ENCODE results near the gene GP1BB.
A peak's percentile ranks its signal among the peaks of the same experiment; 100 is the strongest.

GP1BB gene

DNA sequence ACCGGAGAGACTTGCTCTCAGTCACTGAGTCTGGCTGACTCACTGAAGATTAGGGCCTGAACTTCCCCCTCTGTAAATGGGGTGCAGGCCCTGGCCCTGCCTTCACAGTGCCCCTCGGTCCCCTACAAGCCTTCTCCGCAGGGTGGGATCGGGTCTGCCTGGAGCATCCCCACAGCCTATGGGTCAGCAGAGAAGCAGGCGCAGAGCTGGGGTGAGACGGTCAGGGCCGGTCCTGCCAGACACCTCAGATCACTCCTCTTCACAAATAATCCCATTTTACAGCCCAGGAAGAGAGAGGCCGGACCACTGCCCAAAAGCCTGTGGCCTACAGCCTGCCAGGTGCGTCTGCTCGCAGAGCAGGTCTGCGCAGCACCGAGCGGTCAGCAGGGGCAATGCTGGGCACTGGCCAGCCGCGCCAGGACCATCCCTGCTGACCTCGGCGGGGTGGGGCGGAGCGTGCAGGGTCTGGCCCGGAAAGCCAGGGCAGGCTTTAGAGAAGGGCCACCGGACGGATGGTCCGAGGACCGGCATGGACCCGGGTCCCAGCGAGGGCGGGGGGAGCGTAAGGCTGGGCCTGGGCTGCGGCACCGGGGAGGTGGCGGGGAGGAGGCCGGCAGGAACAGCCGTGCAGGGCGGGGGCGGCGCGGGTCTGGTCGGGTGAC, 9.6 kb upstream of the GP1BB start:
- 0 out of 2 replicates have a peak, but pooled peaks have one; percentile 32 for TF ChIP-seq TAF1 (IDR thresholded peaks at IDR 0.05; ENCODE audit: low read depth)
- TF ChIP-seq NFIC (IDR thresholded peaks at IDR 0.05) = no peak
- TF ChIP-seq EGR1 (IDR thresholded peaks at IDR 0.05) = no peak
- no peak for TF ChIP-seq ZBTB7A (IDR thresholded peaks at IDR 0.05; ENCODE audit: low read depth)
- TF ChIP-seq YY1 (IDR thresholded peaks at IDR 0.05; ENCODE audit: low read depth) = no peak

DNA sequence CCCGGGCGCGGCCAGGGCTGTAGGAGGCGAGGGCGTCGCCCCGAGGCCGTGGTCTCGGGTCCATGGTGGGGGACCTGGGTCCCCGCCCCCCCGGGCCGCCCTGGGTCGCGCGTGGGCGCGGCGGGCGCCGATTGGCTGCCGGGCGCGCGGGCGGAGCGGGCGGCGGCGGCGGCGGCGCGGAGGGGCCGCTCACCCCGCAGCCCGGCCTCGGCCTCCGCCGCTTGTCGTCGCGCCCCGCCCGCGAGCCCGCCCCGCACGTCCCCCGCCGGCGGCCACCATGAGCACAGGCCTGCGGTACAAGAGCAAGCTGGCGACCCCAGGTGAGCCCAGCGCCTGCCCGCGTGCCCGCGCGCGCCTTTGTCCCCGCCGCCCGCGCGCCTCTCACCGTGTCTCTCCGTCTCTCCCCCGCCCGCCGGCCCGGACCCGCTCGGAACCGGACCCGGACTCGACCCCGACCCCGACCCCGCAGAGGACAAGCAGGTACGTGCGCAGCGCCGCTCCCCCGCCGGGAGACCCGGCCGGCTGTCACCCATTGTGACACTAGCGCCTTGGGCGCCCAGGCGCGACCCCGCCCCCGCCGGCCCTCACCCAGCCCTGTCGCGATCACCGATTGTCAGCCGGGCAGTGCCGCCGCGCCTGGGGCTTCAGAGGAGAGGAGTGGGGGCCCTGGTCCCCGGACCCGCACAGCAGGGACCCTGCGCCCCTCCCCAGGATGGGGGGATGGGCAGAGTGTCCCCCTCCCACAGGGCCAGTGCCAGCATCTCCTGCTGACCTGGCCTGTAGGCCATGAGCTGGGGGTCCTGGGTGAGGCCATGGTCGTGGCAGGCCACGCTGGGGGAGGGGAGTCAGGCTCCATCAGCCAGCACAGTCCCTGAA, 8.8 kb upstream of the GP1BB start, which contains the start of gene SEPTIN5:
SEPTIN5 (plus strand) TSS at position 192 of the 876 bp plus-strand sequence; CDS start at position 278, 86 bp downstream.
- TF ChIP-seq RAD21 (IDR thresholded peaks at IDR 0.05; ENCODE audit: low read depth) = no peak
- no peak for TF ChIP-seq TEAD4 (IDR thresholded peaks at IDR 0.05)
- TF ChIP-seq ZBTB7A (IDR thresholded peaks at IDR 0.05; ENCODE audit: low read depth) = peak; percentile 81; the same call in 1 of the 2 replicates

- TF ChIP-seq RAD21 (IDR thresholded peaks at IDR 0.05; ENCODE audit: low read depth) (no peak), EP300 (IDR thresholded peaks at IDR 0.05; ENCODE audit: borderline replicate concordance) (no peak), YY1 (IDR thresholded peaks at IDR 0.05; ENCODE audit: low read depth) (no peak), CREB1 (IDR thresholded peaks at IDR 0.05; ENCODE audit: low read depth) (no peak), EGR1 (IDR thresholded peaks at IDR 0.05) (no peak)
- TF ChIP-seq, protein P1, sequence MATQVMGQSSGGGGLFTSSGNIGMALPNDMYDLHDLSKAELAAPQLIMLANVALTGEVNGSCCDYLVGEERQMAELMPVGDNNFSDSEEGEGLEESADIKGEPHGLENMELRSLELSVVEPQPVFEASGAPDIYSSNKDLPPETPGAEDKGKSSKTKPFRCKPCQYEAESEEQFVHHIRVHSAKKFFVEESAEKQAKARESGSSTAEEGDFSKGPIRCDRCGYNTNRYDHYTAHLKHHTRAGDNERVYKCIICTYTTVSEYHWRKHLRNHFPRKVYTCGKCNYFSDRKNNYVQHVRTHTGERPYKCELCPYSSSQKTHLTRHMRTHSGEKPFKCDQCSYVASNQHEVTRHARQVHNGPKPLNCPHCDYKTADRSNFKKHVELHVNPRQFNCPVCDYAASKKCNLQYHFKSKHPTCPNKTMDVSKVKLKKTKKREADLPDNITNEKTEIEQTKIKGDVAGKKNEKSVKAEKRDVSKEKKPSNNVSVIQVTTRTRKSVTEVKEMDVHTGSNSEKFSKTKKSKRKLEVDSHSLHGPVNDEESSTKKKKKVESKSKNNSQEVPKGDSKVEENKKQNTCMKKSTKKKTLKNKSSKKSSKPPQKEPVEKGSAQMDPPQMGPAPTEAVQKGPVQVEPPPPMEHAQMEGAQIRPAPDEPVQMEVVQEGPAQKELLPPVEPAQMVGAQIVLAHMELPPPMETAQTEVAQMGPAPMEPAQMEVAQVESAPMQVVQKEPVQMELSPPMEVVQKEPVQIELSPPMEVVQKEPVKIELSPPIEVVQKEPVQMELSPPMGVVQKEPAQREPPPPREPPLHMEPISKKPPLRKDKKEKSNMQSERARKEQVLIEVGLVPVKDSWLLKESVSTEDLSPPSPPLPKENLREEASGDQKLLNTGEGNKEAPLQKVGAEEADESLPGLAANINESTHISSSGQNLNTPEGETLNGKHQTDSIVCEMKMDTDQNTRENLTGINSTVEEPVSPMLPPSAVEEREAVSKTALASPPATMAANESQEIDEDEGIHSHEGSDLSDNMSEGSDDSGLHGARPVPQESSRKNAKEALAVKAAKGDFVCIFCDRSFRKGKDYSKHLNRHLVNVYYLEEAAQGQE (IDR thresholded peaks at IDR 0.05; ENCODE audit: low read depth) = no peak
Measured at GRCh38 chr22:19715188-19715930, 8.0 kb upstream of the GP1BB start.

DNA sequence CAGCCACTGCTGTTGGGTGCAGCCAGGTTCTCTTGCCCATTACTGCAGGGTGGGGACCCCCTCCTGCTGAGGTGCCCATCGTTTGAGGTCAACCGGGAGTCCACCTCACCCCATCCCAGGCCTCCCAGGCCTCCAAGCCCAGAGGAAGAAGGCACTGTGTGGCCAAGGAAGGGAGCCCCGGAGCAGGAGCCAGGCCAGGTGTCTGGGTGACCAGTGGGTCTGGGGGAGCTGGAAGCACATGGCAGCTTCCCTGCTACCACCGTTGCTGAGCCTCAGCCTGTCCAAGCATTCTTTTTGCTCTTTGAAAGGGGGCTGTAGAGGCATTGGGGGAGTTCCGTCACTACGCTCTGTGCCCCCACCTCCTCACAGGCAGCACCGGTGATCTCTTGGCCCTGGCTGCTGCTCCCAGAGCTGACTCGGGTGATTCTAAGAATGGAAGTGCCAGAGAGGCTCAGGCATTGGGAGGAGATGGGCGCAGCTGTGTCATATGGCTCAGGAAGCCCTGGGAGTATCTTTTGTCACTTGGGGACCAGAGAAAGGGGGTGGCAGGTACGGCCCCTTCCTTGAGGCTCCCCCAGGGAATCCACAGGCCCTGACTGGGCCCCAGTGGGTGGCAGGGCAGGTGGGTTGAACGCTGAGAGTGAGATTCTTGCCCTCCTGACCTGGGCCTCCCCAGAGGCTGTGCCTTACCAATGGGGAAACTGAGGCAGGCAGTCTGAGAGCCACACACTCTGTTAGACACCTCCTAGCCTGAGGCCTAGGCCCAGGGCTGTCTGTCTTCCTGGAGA, 7.1 kb upstream of the GP1BB start:
- TF ChIP-seq EP300 (IDR thresholded peaks at IDR 0.05; ENCODE audit: borderline replicate concordance) = no peak
- no peak for TF ChIP-seq CEBPB (IDR thresholded peaks at IDR 0.05)
- no peak for TF ChIP-seq TEAD4 (IDR thresholded peaks at IDR 0.05)
- TF ChIP-seq MAX (IDR thresholded peaks at IDR 0.05) = no peak
- TF ChIP-seq EGR1 (IDR thresholded peaks at IDR 0.05) = no peak
- no peak for TF ChIP-seq NFIC (IDR thresholded peaks at IDR 0.05)
- no peak for TF ChIP-seq CREB1 (IDR thresholded peaks at IDR 0.05; ENCODE audit: low read depth)
- no peak for TF ChIP-seq YY1 (IDR thresholded peaks at IDR 0.05; ENCODE audit: low read depth)
- no peak for TF ChIP-seq TCF12 (IDR thresholded peaks at IDR 0.05; ENCODE audit: low read depth)
- TF ChIP-seq USF1 (IDR thresholded peaks at IDR 0.05) = no peak
- no peak for TF ChIP-seq RAD21 (IDR thresholded peaks at IDR 0.05; ENCODE audit: low read depth)
- TF ChIP-seq TAF1 (IDR thresholded peaks at IDR 0.05; ENCODE audit: low read depth) = no peak
- TF ChIP-seq ZBTB7A (IDR thresholded peaks at IDR 0.05; ENCODE audit: low read depth) = no peak
- TF ChIP-seq, protein P1 (IDR thresholded peaks at IDR 0.05; ENCODE audit: low read depth) = no peak
- TF ChIP-seq FOXM1 (IDR thresholded peaks at IDR 0.05; ENCODE audit: borderline replicate concordance, low read depth) = no peak

GRCh38 chr22:19716829-19717105, 6.6 kb upstream of the GP1BB start:
- TF ChIP-seq TAF1 (IDR thresholded peaks at IDR 0.05; ENCODE audit: low read depth) (no peak), EGR1 (IDR thresholded peaks at IDR 0.05) (no peak), MAX (IDR thresholded peaks at IDR 0.05) (no peak)

DNA sequence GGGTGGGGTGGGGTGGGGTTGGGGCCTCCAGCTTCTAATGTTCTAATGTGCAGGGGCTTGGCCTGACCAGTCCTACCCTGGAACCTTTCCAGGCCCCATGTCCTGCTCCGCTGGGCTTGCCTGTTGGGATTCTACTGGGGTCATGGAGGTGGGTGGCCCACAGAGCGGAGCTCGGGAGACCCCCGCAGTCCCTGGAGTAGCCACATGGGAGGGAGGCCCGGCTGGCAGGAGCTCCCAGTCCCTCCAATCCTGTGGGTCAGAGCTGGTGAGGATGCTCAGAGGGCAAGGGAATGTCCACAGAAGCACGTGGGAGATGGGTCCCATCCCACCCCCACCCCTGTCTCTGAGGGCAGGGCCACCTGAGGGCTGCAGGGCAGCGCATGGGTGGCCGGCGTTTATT, 6.2 kb upstream of the GP1BB start:
- no peak for TF ChIP-seq TAF1 (IDR thresholded peaks at IDR 0.05; ENCODE audit: low read depth)
- no peak for TF ChIP-seq YY1 (IDR thresholded peaks at IDR 0.05; ENCODE audit: low read depth)
- no peak for TF ChIP-seq FOXM1 (IDR thresholded peaks at IDR 0.05; ENCODE audit: borderline replicate concordance, low read depth)
- TF ChIP-seq ZBTB7A (IDR thresholded peaks at IDR 0.05; ENCODE audit: low read depth) = no peak
- TF ChIP-seq MAX (IDR thresholded peaks at IDR 0.05) = no peak
- no peak for TF ChIP-seq EP300 (IDR thresholded peaks at IDR 0.05; ENCODE audit: borderline replicate concordance)
- TF ChIP-seq USF1 (IDR thresholded peaks at IDR 0.05) = no peak
- TF ChIP-seq CREB1 (IDR thresholded peaks at IDR 0.05; ENCODE audit: low read depth) = no peak
- no peak for TF ChIP-seq CEBPB (IDR thresholded peaks at IDR 0.05)
- no peak for TF ChIP-seq TEAD4 (IDR thresholded peaks at IDR 0.05)
- TF ChIP-seq RAD21 (IDR thresholded peaks at IDR 0.05; ENCODE audit: low read depth) = no peak
